HepG2 (cell line): ENCODE measurements around the gene GRIN3A. TPM values are rescaled to one million over a fixed set of nuclear protein-coding genes. Genes with fewer than 3 reads are reported as not detected.

Source experiments
- ATAC-seq: fragments of 200-7000 bp; cut with Tn5 transposase; 3 replicates; pipeline ENCODE4 v1.9.1; 2020; ENCODE audit warnings: mild to moderate bottlenecking, moderate library complexity
- BruUV-seq: library from RNA; stranded (reverse); fragments of 400-500 nt; replicated peaks from 2 replicates; lab custom pipeline; 2021; lab: Mats Ljungman, UMichigan
- CTCF ChIA-PET: fragments of 300-600 bp; formaldehyde crosslinking; extraction: SDS; loops from one replicate; lab custom pipeline; 2021; ENCODE audit warnings: low total read pairs, inconsistent platforms, low intra/inter-chr PET ratio; lab: Yijun Ruan, JAX
- POLR2A ChIA-PET: fragments of 350-600 bp; sonication (Branson Sonifier 250); formaldehyde crosslinking; loops from one replicate; lab custom pipeline; 2020; ENCODE audit warnings: antibody characterized with exemption, inconsistent platforms; lab: Yijun Ruan, JAX
- DNase-seq: peaks from one replicate; pipeline ENCODE4 v3.0.0-alpha.2; 2015; ENCODE audit warnings: low spot score
- FAIRE-seq: peaks from 3 replicates; lab custom pipeline; 2011; peaks lifted over from hg19 to GRCh38; lab: Jason Lieb, UNC
- H2AFZ ChIP-seq: one replicate; pipeline ENCODE4 v1.6.1; 2011; ENCODE audit warnings: low read length, inconsistent platforms
- H3K27ac ChIP-seq: fragments of 300-600 bp; 3 replicates; pipeline ENCODE4 v1.8.0; 2011; ENCODE audit warnings: mixed run types, mild to moderate bottlenecking, mixed read lengths, low read length, inconsistent platforms; ENCODE audit not compliant: insufficient read depth; ENCODE audit errors: extremely low read length
- H3K27me3 ChIP-seq, 2 experiments: fragments of 200-600 bp in 1 of 2; 2 replicates in 1 of 2; 3 replicates in 1 of 2; pipeline versions ENCODE4 v1.6.0 to v1.8.0; 2011; ENCODE audit warnings: low read length in 2 of 2, mild to moderate bottlenecking in 2 of 2, moderate library complexity in 2 of 2, inconsistent platforms in 1 of 2; ENCODE audit not compliant: insufficient read depth in 2 of 2, control insufficient read depth in 1 of 2
- H3K36me3 ChIP-seq, 2 experiments: fragments of 200-600 bp in 1 of 2; replicated peaks in 1 of 2; 2 replicates in 1 of 2; 3 replicates in 1 of 2; pipeline versions ENCODE4 v1.5.1 to v1.8.0; 2011; ENCODE audit warnings: low read length in 2 of 2, inconsistent platforms in 1 of 2; ENCODE audit not compliant: insufficient read depth in 2 of 2, control insufficient read depth in 1 of 2
- H3K4me1 ChIP-seq: 2 replicates; pipeline ENCODE4 v1.5.1; 2012; ENCODE audit warnings: low read length, inconsistent platforms; ENCODE audit not compliant: insufficient read depth
- H3K4me2 ChIP-seq: 2 replicates; pipeline ENCODE4 v1.6.0; 2011; ENCODE audit warnings: low read depth, low read length, inconsistent platforms
- H3K4me3 ChIP-seq, 3 experiments: fragments of 200-600 bp in 1 of 3; sonication (generic), shearing (Covaris generic) in 1 of 3; replicated peaks in 1 of 3; 2 replicates each; pipeline ENCODE4 v1.5.1; 2011 to 2016; ENCODE audit warnings: low read length in 3 of 3, inconsistent platforms in 2 of 3, low read depth in 2 of 3, mild to moderate bottlenecking in 2 of 3, control low read depth in 1 of 3, mixed read lengths in 1 of 3; ENCODE audit not compliant: insufficient read depth in 1 of 3
- H3K79me2 ChIP-seq: one replicate; pipeline ENCODE4 v1.6.1; 2011; ENCODE audit warnings: low read length, inconsistent platforms; ENCODE audit not compliant: insufficient read depth
- H3K9ac ChIP-seq: 2 replicates; pipeline ENCODE4 v1.6.0; 2011; ENCODE audit warnings: mild to moderate bottlenecking, low read depth, low read length, inconsistent platforms; ENCODE audit not compliant: insufficient read depth
- H3K9me3 ChIP-seq: 2 replicates; pipeline ENCODE4 v1.5.1; 2012; ENCODE audit warnings: mild to moderate bottlenecking, low read length
- H4K20me1 ChIP-seq: 2 replicates; pipeline ENCODE4 v1.6.0; 2011; ENCODE audit warnings: inconsistent platforms, mild to moderate bottlenecking, low read length, moderate library complexity; ENCODE audit not compliant: insufficient read depth
- BORCS8-MEF2B ChIP-seq: sonication (generic); formaldehyde crosslinking; IDR thresholded peaks from 2 replicates; pipeline ENCODE4 v1.8.0; 2022; ENCODE audit warnings: mild to moderate bottlenecking, missing genetic modification reagents
- EP300 ChIP-seq, 3 experiments: sonication (generic) in 1 of 3; formaldehyde crosslinking in 1 of 3; IDR thresholded peaks; 2 replicates each; pipeline versions ENCODE4 v1.5.1 to v1.6.1; 2011 to 2020; ENCODE audit warnings: low read depth in 2 of 3, low read length in 2 of 3, borderline replicate concordance in 1 of 3, improper control_type of control experiment in 1 of 3, mild to moderate bottlenecking in 1 of 3, missing genetic modification reagents in 1 of 3, moderate library complexity in 1 of 3
- FOXP1 ChIP-seq, 2 experiments: fragments of 450-650 bp in 1 of 2; IDR thresholded peaks; 2 replicates each; pipeline ENCODE4 v1.6.1; 2017 to 2018; ENCODE audit warnings: antibody characterized with exemption in 1 of 2
- POLR2AphosphoS2 ChIP-seq: IDR thresholded peaks from 2 replicates; pipeline ENCODE4 v1.6.1; 2011; ENCODE audit warnings: low read depth, low read length, improper control_type of control experiment
- RELA ChIP-seq: sonication (generic); formaldehyde crosslinking; IDR thresholded peaks from 2 replicates; pipeline ENCODE4 v1.4.0; 2020; ENCODE audit warnings: missing genetic modification reagents
- ZNF431 ChIP-seq: sonication (generic); formaldehyde crosslinking; IDR thresholded peaks from 2 replicates; pipeline ENCODE4 v1.9.0; 2022; ENCODE audit warnings: missing genetic modification reagents, low read depth, mild to moderate bottlenecking, borderline replicate concordance
- ZNF598 ChIP-seq: sonication (generic); formaldehyde crosslinking; IDR thresholded peaks from 2 replicates; pipeline ENCODE4 v1.5.1; 2020; ENCODE audit warnings: mild to moderate bottlenecking, missing genetic modification reagents, borderline replicate concordance
- ZZZ3 ChIP-seq: sonication (generic); formaldehyde crosslinking; IDR thresholded peaks from 2 replicates; pipeline ENCODE4 v1.4.0; 2020; ENCODE audit warnings: missing genetic modification reagents, mild to moderate bottlenecking, borderline replicate concordance
- WGBS: methylation state at CpG from one replicate; pipeline ENCODE4 v1.1.6; 2017; ENCODE audit warnings: low lambda C conversion rate; 5-methylcytosine and 5-hydroxymethylcytosine counted together
- in situ Hi-C: cut with HindIII; loops from 2 replicates; pipeline ENCODE4 v1.10.0; 2017; ENCODE audit warnings: low pct_unique_long_range_greater_than_20kb; ENCODE audit not compliant: extremely low pct_ligation_motif_present
- intact Hi-C: fragments of 100-400 bp; cut with micrococcal nuclease; formaldehyde crosslinking; loops from one replicate; pipeline ENCODE4 v1.10.0; 2022; ENCODE audit not compliant: unreplicated experiment
- polyA plus RNA-seq, 8 experiments: library from polyadenylated mRNA; depleted of rRNA in 3 of 8; stranded (reverse) in 7 of 8; unstranded in 1 of 8; fragments of >200 nt; fragmentation: Illumina TruSeq in 4 of 8; extraction: Trizol in 4 of 8; gene quantifications; 2 replicates each; pipeline versions ENCODE4 v1.2.1 to v1.2.3, GENCODE V29; 2011 to 2016; ENCODE audit warnings: low read depth in 4 of 8, missing spikeins in 1 of 8, mixed read lengths in 1 of 8; ENCODE audit not compliant: insufficient read depth in 1 of 8
- total RNA-seq, 5 experiments: library from RNA; depleted of rRNA; stranded (reverse); fragments of >200 nt; fragmentation: Illumina TruSeq; extraction: Trizol; gene quantifications; 2 replicates each; pipeline ENCODE4 v1.2.3, GENCODE V29; 2016; ENCODE audit warnings: low read depth in 1 of 5
- TF ChIP-seq, protein P1 (sequence below), 2 experiments: sonication (generic) in 1 of 2; formaldehyde crosslinking in 1 of 2; IDR thresholded peaks; 2 replicates each; pipeline versions ENCODE4 v1.6.1 to v1.9.0; 2014 to 2022; ENCODE audit warnings: antibody characterized with exemption in 1 of 2, borderline replicate concordance in 1 of 2, inconsistent platforms in 1 of 2, low read depth in 1 of 2, missing genetic modification reagents in 1 of 2

Gene GRIN3A
- total and polyA plus RNA-seq, 2 of the 13 experiments (the other 11 are each of a cell fraction or from before 2014, with no cell fraction given) = not detected

DNA sequence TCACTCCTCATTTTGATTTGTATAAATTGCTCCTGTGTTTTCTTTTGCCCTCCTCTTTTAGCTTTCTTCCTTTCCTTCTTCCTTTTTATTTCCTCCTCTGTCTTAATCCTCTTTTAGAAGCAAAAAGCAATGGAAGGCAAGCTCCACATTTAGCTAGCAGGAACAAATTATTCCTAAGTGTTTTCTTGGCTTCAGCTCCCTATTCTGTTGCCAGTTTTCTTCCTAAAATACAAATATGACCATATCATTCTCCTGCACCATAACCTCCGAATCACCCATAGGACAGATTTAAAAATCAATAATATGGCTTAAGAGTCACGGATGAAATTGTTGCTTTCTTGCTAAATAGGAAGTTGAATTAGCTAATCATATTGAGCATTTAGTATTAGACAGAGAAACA is 49.4 kb downstream of the GRIN3A start:
- in situ Hi-C loops = no loop called here
- TF ChIP-seq ZZZ3 (CRISPR knock-in tag) = no peak
- no peaks in the 10 kb centered on the region for H4K20me1 ChIP-seq
- H3K4me3 ChIP-seq = no peak overlapping the region
- H3K9me3 ChIP-seq = no peaks in the 10 kb centered on the region
- no peaks in the 10 kb centered on the region for H3K4me1 ChIP-seq
- H3K36me3 ChIP-seq = no peaks in the 10 kb centered on the region
- WGBS = 1% methylated on average over 2 of the region's 2 CpGs
- H3K9ac ChIP-seq = no peak overlapping the region
- intact Hi-C loops = no loop called here
- DNase-seq (no peak), ATAC-seq (no peak), FAIRE-seq (no peak)
- ChIA-PET CTCF (no interaction called here), POLR2A (no interaction called here)
- no peak overlapping the region for H3K4me2 ChIP-seq
- no peak overlapping the region for H2AFZ ChIP-seq
- H3K27me3 ChIP-seq = no peaks in the 10 kb centered on the region
- no peak overlapping the region for H3K27ac ChIP-seq
- no peaks in the 10 kb centered on the region for H3K79me2 ChIP-seq
- no TSS peak for BruUV-seq

DNA sequence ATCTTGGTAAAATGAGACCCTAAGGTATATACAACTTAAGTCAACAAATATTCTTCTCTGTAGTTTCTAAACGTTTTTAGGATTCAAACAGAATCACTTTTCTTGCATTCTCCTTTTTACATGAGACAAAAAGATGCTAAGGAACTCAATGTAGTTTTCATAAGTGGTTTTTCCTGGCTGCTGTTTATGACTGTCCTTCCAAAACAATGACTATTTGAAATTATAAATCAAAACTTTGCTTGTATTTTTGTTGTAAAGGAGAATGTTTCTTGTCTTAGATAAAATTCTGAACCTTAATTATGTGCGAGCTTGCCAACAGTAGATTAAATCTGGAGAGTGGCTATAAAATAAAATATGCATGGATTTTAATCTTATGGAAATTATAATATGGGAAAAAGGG is 53.8 kb downstream of the GRIN3A start:
- DNase-seq (no peak), FAIRE-seq (no peak), ATAC-seq (no peak)
- Histone ChIP-seq H3K79me2 (no peaks in the 10 kb centered on the region), H2AFZ (no peak overlapping the region), H3K36me3 (no peaks in the 10 kb centered on the region), H3K4me1 (no peaks in the 10 kb centered on the region), H4K20me1 (no peaks in the 10 kb centered on the region), H3K9ac (no peak overlapping the region), H3K4me2 (no peak overlapping the region), H3K4me3 (no peak overlapping the region), H3K27me3 (no peaks in the 10 kb centered on the region), H3K9me3 (no peaks in the 10 kb centered on the region), H3K27ac (no peak overlapping the region)
- intact Hi-C loops (no loop called here), in situ Hi-C loops (no loop called here)
- TF ChIP-seq ZNF598 = no peak
- no peak for TF ChIP-seq FOXP1 (IDR thresholded peaks at IDR 0.05)
- no peak for TF ChIP-seq FOXP1 (CRISPR knock-in tag; IDR thresholded peaks at IDR 0.05)
- TF ChIP-seq BORCS8-MEF2B (CRISPR knock-in tag) = no peak
- TF ChIP-seq, protein P1, sequence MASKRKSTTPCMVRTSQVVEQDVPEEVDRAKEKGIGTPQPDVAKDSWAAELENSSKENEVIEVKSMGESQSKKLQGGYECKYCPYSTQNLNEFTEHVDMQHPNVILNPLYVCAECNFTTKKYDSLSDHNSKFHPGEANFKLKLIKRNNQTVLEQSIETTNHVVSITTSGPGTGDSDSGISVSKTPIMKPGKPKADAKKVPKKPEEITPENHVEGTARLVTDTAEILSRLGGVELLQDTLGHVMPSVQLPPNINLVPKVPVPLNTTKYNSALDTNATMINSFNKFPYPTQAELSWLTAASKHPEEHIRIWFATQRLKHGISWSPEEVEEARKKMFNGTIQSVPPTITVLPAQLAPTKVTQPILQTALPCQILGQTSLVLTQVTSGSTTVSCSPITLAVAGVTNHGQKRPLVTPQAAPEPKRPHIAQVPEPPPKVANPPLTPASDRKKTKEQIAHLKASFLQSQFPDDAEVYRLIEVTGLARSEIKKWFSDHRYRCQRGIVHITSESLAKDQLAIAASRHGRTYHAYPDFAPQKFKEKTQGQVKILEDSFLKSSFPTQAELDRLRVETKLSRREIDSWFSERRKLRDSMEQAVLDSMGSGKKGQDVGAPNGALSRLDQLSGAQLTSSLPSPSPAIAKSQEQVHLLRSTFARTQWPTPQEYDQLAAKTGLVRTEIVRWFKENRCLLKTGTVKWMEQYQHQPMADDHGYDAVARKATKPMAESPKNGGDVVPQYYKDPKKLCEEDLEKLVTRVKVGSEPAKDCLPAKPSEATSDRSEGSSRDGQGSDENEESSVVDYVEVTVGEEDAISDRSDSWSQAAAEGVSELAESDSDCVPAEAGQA (IDR thresholded peaks at IDR 0.05; ENCODE audit: low read depth) = no peak
- TF ChIP-seq, protein P1 (CRISPR knock-in tag; IDR thresholded peaks at IDR 0.05; ENCODE audit: borderline replicate concordance) = no peak
- no peak for TF ChIP-seq EP300 (IDR thresholded peaks at IDR 0.05; ENCODE audit: low read depth in 2 of 2, low read length in 2 of 2)
- TF ChIP-seq EP300 (CRISPR knock-in tag; IDR thresholded peaks at IDR 0.05; ENCODE audit: borderline replicate concordance) = no peak
- TF ChIP-seq RELA (CRISPR knock-in tag) = no peak
- no peak for TF ChIP-seq POLR2AphosphoS2
- no peak for TF ChIP-seq ZNF431 (CRISPR knock-in tag)
- ChIA-PET POLR2A (no interaction called here), CTCF (no interaction called here)
- 18% methylated on average over 2 of the region's 2 CpGs for WGBS
- BruUV-seq = no TSS peak
